Ecto neural progenitor cell (in vitro differentiated cells): ENCODE data around the gene RAPGEF3.

Experiments
- DNase-seq: peaks from one replicate; pipeline ENCODE4 v3.0.0-alpha.2; 2018; ENCODE audit warnings: low spot score

The RAPGEF3 gene, protein sequence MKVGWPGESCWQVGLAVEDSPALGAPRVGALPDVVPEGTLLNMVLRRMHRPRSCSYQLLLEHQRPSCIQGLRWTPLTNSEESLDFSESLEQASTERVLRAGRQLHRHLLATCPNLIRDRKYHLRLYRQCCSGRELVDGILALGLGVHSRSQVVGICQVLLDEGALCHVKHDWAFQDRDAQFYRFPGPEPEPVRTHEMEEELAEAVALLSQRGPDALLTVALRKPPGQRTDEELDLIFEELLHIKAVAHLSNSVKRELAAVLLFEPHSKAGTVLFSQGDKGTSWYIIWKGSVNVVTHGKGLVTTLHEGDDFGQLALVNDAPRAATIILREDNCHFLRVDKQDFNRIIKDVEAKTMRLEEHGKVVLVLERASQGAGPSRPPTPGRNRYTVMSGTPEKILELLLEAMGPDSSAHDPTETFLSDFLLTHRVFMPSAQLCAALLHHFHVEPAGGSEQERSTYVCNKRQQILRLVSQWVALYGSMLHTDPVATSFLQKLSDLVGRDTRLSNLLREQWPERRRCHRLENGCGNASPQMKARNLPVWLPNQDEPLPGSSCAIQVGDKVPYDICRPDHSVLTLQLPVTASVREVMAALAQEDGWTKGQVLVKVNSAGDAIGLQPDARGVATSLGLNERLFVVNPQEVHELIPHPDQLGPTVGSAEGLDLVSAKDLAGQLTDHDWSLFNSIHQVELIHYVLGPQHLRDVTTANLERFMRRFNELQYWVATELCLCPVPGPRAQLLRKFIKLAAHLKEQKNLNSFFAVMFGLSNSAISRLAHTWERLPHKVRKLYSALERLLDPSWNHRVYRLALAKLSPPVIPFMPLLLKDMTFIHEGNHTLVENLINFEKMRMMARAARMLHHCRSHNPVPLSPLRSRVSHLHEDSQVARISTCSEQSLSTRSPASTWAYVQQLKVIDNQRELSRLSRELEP

DNA sequence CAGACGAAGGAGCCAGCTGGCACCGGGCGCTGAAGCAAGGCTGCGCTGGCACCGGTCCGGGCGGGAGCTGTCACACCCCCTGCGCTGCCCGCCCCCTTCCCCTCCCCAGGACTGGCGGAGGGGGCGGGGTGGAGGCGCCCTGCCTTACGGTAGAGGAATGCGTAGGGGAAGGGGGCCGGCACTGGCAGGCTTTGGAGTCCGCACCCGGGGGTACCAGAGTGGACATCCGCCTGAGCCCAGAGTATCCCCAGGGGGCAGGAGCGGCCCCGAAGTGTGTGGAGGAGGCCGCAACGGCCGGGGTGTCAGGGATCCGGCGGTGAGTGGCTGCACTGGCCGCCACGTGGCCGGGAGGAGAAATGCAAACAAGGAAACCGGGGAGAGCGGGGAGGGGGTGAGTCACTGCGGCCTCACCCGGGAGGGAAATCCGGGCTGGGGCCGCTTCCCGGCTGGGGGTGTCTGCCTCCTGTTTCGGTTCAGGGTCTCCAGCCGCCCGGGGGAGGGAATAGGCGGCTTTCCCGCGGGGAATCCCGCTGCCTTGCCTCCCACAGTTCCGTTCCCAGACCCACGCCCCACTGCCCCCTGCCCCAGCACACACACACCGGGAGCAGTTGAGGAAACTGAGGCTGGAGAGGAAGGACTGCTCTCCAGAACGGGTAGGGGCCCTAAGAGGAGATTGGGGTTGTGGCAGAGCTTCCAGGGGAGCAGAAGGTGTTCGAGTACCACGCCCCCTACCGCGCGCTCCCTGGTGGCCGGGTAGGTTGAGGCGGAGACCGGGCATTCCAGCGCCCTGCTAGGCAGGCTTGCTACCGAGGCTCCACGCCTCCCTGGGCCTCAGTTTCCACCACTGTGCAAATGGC lies at the start of gene RAPGEF3:
RAPGEF3 (minus strand) TSS at position 47 of the 857 bp plus-strand sequence. CDS start 324 bp downstream, outside the sequence.
- DNase-seq = peak; percentile 92

DNA sequence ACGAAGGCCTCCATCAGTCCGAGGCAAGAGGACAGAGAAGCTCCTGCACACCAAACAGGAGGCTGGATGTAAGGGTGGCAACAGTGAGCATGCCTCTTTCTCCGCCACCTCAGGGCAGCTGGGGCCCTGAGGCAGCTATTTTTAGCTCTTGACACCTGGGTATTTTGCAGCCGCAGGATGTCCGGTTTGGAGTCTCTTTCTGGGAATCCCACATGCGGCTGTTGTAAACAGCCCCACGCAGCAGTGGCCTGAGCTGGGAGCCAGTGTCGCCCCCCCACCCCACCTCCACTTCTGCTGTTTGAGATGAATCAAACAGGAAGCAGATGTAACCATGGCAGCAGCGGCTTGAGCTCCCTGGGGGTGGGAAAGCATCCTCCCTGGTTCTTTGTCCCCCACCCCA lies 49.4 kb upstream of the RAPGEF3 start:
- DNase-seq = no peak

DNA sequence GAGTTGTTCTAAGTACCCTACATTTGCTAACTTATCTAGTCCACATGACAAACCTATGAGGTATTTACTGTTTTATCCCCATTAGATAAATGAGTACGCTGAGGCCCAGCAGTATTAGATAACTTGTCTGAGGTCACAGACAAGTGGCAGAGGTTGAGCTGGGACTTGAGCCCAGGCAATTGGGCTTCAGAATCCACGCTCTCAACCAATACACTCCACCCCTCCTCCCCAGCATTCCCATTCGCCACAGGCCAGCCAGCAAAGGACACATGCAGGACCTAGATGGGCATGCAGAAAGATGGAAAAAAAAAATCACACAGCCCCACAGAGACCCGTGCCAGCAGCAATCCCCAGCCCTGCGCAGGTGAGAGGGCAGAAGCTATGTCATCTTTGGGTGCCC lies 48.7 kb upstream of the RAPGEF3 start:
- DNase-seq = no peak

DNA sequence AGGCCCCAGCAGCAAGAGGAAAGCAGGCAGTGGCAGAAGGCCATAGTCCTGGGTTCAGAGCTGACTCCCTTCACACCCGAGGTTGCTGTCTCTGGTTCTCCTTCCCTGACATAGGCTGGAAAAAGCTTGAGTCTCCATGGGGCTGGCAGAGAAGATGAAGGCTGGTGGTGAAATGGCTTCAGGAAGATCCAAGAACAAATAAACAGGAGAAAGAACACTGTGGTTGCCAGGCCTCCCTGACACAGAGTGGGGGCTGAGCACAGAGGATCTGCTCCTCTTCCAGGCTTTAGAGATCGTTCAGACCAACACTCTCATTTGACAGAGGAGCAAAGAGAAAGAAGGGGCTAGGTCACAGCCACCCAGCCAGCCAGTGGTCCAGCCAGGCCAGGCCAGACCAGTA lies 46.7 kb upstream of the RAPGEF3 start:
- no peak for DNase-seq

DNA sequence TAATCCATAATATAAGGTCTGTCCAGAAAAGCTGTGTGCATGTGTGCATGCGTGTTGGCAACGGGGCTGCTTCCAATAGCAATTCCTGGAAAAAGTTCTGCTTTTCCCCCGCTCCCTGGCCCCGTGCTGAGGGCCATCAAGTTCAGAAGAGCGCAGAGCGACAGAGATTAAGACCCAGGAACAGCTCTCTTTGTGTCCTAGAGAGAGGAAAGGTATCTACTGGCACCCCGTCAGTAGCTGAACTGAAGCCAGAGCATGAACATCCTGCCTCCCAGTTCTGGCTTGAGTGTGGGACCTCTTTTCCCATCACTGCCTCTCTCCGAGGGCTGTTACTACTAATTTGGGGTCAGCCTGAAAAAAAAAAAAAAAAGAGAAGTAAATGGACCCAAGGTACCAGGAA lies 45.5 kb upstream of the RAPGEF3 start:
- DNase-seq = no peak

DNA sequence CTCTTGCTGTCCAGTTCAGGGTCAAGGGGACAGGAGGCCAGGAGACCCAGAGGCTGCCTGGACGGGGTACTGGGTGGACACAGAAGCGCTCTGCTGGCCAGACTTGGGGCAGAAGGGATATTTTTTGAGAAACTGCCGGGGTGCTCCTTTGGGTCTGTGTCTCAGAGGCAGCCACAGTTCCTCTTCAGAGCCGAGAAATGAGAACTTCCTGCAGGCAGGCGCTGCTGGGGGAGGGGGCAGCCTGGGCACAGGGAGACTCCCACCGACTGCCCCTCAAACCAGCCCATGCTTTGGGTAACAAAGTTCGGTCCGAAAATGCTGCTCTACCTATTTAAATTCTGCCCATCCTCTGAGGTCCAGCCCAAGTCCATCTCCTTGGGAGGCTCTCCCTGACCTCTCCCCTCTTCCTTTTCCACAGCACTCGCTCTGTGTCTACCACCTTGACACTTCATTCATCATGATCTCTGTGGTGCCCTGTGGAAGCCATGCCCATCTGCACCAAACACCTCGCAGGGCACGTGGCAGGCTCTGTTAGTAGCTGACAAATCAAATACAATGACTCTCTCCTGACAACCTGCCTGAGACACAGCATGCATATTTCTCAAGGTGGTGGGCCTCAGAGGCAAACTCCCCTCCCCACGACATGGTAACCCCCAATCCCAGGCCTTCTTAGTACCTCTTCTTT lies 44.7 kb upstream of the RAPGEF3 start:
- DNase-seq = no peak

DNA sequence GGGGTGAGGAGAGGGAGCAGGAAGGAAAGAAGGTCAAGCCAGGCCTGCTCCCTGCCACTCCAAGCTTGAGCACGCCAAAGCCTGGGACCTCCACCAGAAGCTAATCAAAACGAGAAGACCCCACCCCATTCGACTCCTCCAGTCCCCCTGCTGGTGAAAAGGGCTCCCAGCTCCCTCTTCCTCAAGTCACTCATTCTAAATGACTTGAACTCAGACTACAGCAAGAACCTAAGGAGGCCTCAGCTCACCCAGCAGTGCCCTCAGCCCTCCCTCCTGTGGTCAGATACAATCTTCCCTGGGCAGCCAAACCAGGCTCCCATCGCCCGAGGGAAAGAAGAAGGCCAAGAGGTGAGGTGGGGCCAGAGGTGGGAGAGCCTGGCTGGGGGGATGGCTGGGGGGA lies 43.6 kb upstream of the RAPGEF3 start:
- DNase-seq = no peak

DNA sequence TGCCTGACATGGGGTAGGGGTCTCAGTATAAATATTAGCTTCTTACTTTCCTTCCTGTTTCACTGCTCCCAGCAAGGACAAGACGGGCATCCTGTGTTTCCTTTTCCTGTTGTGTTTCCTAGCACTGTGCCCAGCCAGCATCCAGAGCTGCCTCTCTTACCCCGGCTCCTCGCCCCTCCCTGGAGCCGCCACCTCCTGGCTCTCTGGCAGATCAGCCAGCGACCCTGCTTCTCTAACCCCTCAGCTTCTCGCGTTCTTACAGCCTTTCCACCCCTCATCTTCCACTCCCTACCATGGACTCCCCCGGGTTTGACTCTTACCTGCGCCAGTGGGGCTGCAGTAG lies 43.2 kb upstream of the RAPGEF3 start:
- no peak for DNase-seq

DNA sequence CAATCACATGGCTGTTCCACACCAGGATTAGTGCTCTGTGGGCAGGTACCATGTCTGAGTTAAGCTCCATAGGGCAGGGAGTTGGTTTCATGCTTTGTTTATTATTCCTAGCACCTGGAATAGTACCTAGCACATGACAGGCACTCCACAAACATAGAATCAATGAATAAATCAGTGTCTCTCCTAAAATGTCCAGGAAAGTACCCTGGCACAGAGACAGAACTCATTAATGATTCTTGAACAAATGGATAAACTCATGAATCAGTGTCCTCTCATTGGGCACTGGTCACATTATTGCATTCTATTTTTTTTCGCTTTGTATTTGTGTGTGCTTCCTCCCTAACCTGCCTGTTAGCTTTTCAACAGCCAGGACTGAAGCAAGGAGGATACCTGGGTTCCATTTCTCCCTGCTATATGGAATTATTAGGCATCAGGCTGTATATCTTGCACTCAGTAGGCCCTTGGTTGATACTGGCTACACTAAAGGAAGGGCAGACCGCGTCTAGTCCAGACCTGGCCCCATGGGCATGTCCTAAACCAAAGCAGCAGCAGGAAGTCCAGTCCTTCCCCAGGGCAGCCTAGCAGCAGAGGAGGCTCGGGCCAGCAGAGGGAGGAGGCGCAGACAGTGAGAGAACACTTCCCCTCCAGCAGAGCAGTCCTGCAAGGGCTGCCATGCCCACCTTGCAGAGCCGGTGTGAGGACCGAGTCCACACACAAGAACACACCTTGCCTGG lies 42.7 kb upstream of the RAPGEF3 start:
- no peak for DNase-seq

DNA sequence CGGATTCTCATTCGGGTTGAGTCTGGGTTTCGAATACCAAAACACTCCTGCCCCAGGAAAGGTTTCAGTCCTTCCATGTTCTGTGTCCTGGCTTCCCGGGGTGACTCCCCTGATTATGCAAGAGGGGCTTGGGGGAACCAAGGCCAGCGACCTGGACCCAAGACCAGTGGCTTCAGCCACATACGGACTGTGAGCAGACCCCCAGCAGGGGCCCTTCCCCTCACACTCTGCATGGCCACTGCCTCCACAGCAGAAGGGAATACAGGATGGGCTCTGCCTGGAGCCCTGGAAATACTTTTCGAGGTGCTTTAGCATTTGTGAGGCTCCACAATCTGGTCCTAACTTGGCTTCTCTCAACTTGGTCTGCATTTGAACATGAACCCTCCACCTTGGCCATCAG lies 41.9 kb upstream of the RAPGEF3 start:
- DNase-seq = no peak

DNA sequence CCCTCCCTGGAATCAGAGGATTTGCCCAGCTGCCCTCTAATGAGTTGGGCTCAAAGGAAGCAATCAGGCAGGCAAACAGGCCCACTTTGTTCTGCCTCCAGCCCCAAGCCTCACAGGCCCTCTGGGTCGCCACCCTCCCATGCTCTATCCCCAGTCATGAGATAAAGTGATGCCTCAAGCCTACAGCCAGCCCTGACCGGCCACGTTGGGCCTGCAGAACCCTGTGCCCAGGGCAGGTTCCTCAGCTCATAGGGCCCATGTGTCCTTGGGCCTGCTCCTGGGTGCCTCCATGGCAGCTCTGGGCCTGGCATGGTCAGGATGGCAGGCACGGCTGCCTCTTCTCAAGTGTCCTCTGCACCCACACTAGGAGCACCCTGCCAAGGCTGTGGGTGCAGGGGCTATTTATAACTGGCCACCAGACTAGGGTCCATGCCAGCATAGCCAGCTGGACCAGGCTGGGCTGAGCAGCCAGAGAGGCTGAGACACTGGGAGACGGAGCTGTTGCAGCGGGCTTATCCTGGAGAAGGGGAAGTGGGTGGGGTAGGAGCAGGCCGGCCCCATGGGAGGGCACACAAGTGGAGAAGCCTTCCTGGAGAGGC lies 40.8 kb upstream of the RAPGEF3 start:
- no peak for DNase-seq

DNA sequence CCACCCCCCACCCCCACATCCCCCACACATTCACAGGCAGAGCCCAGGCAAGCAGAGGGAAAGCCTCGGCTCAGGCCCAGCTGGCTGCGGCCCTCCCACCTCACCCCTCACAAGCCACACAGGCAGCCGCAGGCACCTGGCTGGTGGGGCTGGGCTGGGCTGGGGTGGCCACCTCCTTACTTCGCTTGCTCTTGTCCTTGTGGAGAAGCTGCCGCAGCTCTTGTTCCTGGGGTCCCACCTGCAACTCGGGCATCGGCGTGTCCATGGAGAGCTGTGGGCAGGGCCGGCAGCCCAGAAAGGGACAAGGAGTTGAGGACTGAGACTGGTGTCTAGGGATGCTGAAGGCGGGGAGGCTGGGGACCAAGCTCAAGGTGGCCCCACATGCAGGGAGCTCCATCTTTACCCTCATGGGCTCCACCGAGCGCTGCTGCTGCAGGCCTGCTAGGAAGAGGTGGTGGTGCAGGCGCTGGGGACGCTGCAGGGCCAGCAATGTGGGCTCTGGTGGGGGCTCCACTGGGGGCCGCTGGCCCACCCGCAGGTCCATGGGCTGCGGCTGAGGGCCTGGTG lies 39.8 kb upstream of the RAPGEF3 start:
- DNase-seq = no peak

DNA sequence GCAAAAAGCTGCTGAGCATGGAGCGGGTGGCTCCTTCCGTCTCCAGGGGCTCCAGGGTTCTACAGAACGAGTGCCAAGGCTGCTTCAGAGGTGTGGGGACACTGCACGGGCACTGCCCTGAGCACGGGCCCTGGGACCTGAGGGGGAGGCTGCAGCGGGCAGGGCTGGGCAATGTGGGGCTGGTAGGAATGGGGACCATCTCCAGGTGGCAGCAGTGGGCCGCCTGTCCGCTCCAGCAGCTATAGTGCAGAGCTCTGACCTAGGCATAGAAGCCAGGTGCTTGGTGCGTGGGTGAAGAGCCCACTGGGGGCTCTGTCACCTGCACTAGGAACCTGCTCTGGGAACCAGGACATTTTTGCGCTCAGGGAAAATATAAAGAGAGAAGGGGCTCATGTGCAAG lies 38.8 kb upstream of the RAPGEF3 start:
- peak; percentile 72 for DNase-seq

DNA sequence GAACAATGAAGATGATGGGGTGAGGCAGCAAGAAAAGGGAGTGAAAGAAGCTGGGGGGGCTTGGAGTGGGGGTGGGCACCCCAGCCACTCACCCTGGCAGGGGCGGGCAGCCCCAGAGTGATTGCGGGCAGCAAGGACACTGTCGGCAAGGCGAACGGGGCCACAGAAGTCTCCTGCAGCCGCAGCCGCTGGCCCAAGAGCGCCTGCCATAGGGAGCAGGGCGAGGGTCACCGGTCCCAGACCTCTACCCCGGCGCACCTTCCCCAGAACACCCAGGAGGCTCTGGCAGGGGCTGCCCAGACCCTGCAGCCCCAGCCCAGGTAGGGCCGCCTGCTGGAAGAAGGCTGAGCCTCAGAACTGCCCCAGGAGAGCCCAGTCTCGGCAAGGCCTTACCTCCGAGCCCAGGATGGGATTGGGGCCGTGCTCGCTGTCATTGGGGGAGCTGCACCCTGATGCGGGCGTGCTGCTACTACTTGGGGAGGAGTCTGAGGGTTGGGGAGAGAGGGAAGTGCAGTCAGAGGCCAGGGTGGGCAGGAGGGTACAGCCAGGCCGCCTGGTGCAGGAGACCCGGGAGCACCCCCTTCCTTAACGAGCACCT lies 37.2 kb upstream of the RAPGEF3 start:
- DNase-seq = no peak

DNA sequence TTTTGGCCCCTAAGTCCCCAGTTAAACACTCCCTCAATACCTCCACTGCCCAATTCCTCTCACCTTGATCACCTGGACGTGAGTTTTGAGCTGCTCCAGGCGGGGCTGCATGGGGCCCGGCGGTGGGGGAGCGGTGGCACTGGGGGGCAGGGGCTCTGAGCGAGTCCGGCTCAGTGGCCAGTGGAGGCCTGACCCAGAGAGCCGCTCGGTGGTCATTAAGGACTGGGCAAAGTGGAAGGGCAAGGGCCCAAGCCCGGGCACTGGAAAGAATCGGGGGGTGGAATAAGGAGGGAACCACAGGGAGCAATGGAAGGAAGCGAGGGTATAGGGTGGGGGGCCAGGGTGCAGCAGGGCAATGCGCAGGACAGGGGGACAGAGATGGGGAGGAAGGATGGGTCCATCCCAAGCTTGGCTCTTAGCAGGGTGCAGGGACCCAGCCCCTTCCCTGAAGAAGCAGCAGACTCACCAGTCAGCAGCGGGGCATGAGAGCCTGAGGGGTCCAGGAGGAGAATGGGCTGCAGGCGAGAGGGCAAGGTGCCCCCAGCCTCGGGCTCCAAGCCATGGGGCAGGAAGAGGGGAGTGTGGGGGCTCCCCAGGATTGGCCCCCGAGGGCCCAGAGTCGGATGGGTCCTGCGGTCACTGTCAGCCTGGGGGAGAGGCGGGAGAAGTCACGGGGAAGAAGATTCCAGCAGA lies 36.6 kb upstream of the RAPGEF3 start:
- no peak for DNase-seq

DNA sequence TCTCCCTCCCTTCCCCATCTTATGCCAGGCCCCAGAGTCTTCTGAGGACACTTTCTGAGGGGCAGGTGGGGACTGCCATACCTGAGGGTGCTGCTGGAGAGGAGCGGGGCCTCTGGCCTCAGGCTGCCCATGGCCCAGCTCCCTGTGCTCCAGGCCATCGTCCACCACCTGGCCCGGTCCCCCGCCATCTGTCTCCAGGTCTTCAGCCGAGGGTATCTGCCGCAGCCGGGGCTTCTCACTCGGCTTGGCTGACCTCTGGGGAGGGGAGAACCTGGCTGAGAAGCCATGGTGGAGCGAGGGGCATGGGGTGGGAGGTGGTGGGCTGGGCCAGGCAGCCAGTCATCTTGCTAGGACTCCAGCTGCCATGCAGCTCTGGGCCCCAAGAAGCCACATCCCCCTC lies 36.0 kb upstream of the RAPGEF3 start:
- no peak for DNase-seq

DNA sequence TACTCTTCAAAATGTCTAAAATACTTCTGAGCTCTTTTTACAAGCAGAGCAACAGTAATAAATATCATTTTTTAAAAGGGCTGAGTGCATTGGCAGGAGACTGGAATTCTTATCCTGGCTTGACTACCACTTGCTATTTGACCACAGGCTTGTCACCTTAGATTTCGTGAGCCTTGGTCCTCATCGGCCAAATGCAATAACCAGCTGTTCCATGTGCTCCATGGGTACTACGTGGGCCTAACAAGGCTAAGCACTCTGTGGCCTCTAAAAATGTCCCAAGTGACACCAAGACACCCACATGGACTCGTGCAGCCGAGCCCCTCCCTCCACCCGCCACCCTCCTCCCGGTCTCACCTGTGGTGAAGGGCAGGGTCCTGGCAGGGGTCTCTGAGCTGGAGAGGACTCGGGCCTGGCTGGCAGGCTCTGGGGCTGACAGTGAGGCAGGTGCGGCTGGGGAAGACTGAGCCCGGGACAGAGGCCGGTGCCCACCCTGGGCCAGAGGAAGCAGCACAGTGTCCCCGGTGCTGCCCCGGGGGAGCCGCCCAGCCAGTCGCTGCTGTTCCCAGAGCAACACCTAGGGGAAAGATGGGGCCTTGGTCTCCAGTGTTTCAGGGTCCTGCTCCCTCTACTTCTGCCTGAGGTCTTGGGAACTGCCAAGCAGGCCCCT lies 34.5 kb upstream of the RAPGEF3 start:
- no peak for DNase-seq

DNA sequence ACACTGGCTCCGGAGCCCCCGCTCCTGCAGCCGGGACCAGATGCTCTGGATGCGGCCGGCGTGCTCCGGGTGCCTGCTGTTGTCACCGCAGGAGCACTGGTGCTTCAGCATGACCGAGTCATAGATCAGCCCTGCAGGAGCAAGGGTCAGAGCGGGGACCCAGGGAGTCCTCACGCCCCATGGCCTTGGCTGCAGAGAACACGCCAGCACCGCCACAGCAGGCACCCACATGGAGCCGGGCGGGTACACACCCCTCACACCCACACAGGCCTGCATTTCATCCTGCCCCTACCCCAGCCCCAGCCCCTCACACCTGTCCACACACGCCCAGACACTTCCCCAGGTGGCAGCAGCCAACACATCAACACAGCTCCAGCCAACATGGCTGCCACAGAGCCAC lies 33.2 kb upstream of the RAPGEF3 start:
- no peak for DNase-seq

DNA sequence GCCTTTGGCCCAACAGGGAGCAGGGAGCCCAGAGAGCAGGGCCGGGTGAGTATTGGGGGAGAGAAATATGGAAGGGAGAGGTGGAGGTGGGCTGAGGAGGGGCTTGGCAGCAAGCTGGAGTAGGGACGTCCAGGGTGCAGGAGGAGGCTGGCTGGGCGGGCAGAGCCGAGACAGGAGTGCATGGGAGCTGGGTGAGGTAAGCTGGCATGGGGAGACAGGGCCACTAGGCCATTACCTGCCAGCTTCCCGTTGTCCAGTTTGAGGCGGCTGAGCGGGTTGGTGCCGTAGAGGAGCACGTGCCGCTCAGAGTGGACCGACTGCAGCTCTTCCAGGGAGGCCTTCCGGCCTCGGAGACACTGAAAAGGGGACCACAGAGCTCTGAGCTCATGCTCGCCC lies 32.7 kb upstream of the RAPGEF3 start:
- no peak for DNase-seq
